COLO668 (cell line): ENCODE results near the gene CEP19.

ENCODE experiments used
- DNase-seq: peaks from one replicate; lab custom pipeline; 2025; ENCODE audit not compliant: unreplicated experiment; lab: John Stamatoyannopoulos, UW

The CEP19 gene

GRCh38 chr3:196712514-196713413 lies 714 bp upstream of the CEP19 start:
- DNase-seq: peak; percentile 83

GRCh38 chr3:196708467-196708866 lies 3.6 kb downstream of the CEP19 start:
- no peak for DNase-seq

DNA sequence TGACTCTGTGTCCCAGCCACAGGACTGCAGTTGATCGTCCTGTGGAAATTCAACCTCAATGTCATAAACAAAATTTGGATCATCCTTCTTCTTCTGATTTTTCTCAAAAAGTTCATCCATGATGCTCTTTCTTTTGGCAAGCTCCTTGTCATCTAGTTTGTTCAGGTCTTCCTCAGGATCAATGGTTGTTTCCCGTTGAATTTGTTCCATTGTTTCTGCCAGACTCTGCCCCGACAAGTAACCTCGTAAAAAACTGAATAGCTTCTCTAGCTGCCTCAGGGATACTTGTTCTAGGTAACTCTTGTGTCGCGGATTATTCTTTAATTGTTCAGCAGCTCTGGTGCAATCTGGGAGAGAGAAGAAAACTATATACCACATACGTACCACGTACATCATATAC lies 4.5 kb downstream of the CEP19 start:
- no peak for DNase-seq

GRCh38 chr3:196706731-196707130 lies 5.3 kb downstream of the CEP19 start:
- DNase-seq: no peak

DNA sequence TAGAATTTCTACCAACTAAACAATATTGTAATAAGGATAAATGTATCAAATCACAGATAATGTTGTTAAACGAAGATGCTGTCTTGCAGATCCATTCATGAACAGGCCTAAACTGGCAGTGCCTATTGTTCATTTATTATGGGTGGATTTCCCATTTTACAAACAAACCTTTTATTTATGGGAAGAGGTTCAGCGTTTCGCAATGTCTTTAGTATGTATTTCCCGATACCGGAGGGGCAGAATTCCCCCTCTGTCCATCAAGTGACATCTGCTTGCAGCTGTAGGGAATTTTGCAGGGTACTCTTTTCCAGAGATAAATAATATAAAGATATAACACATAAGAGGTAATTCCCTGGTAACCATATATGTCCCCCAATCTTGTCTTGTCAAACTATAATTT lies 5.7 kb downstream of the CEP19 start:
- no peak for DNase-seq

- no peak for DNase-seq
Observed at GRCh38 chr3:196700801-196701200, 11.2 kb downstream of the CEP19 start.

- DNase-seq: no peak
Observed at GRCh38 chr3:196699749-196700148, 12.3 kb downstream of the CEP19 start.

GRCh38 chr3:196697270-196697669 lies 14.8 kb downstream of the CEP19 start:
- DNase-seq: no peak

DNA sequence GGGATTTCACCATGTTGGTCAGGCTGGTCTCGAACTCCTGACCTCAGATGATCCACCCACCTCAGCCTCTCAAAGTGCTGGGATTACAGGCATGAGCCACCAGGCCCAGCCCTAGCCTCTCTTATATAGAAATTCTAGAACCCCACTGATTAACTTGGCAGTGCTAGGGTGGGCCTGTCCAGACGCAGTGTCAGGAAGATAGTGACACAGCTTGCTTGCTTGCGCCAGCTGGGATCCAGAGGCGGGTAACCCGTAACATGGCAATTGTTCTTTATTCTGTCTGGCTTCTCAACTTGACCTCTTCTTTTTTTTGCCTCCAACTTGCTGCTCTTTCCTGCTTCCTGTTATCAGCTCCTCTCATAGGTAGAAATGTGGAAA lies 16.2 kb downstream of the CEP19 start:
- DNase-seq: no peak

DNA sequence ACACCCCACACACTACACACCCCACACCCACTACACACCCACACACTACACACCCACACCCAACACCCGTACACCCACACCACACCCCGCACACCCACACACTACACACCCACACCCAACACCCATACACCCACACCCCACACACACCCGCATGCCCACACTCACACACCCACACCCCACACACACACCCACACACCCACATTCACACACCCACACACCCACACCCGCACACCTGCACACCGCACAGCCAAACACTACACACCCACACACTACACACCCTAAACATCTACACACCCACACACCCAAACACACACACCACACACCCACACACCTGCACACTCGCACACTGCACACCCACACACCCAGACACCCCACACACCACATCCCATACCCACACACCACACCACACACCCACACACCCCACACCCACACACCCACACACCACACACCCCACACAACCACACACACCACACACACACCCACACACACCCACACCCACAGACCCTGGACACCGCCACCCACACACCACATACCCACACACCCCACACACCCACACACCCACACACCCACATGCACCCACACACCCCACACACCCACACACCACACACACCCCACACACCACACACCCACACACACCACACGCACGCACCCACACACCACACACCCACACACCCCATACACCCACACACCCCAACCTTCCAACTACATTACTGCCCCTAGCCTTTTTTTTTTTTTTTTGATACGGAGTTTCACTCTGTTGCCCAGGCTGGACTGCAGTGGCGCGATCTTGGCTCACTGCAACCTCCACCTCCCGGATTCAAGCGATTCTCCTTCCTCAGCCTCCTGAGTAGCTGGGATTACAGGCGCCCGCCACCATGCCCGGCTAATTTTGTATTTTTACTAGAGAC lies 16.9 kb downstream of the CEP19 start:
- no peak for DNase-seq

DNA sequence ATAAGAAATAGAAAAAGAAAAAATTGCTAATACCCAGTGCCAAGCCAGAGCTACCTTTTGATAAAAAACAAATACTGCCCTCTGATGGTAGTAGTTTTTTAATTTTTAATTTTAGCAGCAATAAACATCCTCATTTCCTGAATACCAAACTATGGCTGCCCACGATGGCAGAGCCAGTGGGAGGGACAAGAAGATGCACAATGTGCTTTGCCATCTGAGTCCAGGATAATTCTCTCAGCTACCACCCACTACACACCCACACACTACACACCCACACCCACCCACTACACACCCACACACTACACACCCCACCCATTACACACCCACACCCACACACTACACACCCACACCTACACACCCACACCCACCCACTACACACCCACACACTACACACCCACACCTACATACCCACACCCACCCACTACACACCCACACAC lies 17.8 kb downstream of the CEP19 start:
- DNase-seq: no peak

- DNase-seq: no peak
Observed at GRCh38 chr3:196691386-196691785, 20.7 kb downstream of the CEP19 start.

- no peak for DNase-seq
Observed at GRCh38 chr3:196689941-196690660, 21.9 kb downstream of the CEP19 start.

DNA sequence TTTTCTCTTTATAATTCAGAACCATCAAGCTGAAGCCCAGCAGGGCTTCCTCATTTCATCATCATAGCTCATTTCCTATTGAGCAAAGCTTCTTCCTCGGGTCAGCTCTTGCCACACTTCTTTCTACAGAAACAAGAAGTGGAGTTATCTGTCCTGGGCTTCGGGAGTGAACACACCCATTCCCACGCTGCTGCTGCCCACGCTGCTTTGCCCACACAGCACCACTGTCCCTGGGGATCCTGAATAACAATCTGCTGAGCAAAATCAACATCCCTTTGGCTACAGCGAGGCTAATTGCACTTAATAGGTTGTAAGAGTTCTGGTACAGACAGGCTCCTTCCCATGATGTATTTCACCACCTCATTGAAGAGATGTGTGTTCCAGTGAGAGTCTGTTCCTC lies 23.7 kb downstream of the CEP19 start:
- DNase-seq: no peak

DNA sequence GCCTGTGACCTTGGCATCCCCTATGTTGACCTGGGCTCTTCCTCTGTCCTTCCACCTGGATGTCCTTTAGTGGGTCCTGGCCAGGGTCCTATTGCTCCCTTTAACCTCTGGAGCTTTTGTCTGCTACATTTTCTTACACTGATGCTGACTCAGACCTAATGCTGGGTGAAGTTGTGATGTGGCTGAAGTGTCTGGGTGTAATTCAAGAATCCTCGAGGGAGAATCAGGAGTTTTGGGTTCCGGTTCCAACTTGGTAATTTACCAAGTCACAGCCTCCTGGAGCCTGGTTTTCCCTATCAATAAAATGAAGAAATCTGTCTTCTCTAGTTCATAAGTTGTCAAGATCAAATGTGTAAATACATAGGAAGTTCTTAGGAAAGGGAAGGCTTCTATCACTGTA lies 25.6 kb downstream of the CEP19 start:
- DNase-seq: no peak

- peak; percentile 31 for DNase-seq
Observed at GRCh38 chr3:196684548-196685407, 27.3 kb downstream of the CEP19 start.

- DNase-seq: no peak
Observed at GRCh38 chr3:196677931-196678330, 34.1 kb downstream of the CEP19 start.

- DNase-seq: no peak
Observed at GRCh38 chr3:196677353-196677752, 34.7 kb downstream of the CEP19 start.

GRCh38 chr3:196673632-196674031 lies 38.4 kb downstream of the CEP19 start:
- DNase-seq: no peak

DNA sequence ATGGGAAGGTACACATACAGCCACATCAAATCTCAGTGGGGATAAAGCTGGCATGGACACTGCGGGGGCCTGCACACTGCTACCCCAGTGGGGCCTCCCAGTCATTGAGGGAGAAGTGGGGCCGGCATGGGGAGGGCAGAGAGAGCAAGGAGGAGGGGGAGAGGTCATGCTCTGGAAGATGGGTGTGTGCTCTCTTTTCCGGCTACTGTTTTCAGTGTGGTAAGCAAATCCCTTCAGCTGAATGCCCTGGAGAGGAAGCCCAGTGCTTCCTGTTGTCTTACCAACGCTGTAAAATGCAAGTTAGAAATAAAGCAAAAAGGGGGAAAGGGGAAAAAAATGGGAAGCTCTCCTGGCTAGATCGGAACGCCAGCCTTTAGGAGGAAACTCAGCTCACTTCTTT lies 41.7 kb downstream of the CEP19 start:
- DNase-seq: no peak
